Suppressor macrophage treated with lipopolysaccharide for 1 hour (primary cell): ENCODE data around the gene BUB1.
A peak's percentile ranks its signal among the peaks of the same experiment; 100 is the strongest.
"Not testable (repeated sequence)": the region's sequence is repeated elsewhere in the genome, so short reads cannot be mapped to it uniquely, and the experiment has no call there.

Experiments used
- DNase-seq, 3 donors: peaks; one replicate each; pipeline ENCODE4 v3.0.0-alpha.2; 2020 to 2022

The BUB1 gene

DNA sequence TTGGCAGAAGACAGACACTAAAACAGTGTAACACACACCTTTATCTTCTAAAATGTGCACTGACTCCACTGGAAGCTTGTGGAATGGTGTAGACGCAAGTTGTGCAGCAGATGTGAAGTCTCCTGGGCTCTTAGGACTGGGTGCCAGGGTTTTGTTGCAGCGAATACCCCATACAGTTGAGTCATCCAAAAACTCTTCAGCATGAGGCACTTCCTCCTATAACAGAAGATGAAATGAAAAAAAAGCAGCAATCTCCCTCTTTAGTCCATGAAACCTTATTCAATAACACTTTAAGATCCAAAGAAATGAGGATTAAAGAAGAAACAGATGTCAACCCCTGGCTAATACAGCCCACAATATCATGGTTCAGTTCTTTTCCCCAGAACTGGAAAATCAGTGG lies 22.2 kb downstream of the BUB1 start:
- peak in 1 of 3 donors; percentile 14 for DNase-seq

DNA sequence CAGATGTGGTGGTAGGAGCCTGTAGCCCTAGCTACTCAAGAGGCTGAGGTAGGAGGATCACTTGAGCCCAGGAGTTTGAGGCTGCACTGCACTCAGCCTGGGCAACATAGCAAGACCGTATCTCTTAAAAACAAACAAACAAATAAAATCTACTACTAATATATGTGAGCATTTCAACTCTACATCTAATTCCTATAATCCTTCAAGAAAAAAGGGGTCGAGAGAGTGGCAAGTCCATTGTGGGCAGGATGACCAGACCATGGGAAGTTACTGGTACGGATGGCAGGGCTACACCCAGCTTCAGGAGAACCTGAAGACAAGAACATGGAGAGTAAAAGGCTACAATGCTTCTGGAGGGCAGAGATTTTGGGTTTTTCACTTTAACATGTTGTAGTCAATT lies 24.0 kb downstream of the BUB1 start:
- no peak for DNase-seq

DNA sequence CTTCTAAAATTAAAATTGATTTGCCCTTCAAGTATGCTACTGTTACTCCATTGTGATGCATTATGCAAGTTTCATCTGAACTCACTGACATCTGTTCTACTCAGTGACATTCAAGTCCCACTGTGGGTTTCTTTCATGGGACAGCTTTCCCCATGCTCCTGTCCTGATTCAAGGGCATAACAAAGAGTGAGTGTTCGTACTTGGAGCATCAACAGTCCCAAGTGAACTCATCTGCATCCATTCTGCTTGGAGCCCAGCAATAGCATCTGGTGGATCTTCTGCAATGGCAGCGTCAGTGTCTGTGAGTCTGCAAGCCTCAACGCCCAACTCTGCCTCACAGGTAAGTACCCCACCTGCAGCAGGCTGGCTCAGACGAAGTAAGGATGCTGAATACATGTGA lies 27.5 kb downstream of the BUB1 start:
- no peak for DNase-seq

DNA sequence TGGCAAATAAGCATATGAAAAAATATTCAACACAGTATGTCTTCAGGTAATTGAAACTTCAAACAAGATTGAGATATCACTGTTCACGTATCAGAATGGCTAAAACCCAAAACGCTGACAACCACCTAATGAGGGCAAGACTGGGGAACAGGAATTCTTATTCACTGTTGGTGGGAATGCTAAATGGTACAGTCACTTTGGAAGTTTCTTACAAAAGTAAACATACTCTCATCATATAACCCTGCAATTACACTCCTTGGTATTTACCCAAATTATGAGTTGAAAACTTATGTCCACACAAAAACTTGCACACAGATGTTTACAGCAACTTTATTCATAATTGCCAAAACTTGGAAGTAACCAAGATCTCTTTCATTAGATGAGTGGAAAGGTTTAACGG lies 30.1 kb downstream of the BUB1 start:
- DNase-seq = no peak

DNA sequence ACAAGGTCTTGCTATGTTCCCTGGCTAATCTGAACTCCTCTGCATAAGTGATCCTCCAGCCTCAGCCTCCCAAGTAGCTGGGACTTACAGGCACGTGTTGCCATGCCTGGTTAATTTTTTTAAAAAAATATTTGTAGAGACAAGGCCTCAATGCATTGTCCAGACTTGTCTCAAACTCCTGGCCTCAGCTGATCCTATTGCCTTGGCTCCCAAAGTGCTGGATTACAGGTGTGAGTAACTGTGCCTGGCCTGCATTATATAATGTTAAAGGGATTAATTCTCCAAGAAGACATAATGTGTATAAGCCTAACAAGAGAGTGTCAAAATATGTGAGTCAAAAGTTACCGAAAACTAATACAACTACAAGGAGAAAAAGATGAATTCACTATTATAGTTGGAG lies 32.2 kb downstream of the BUB1 start:
- no peak for DNase-seq

DNA sequence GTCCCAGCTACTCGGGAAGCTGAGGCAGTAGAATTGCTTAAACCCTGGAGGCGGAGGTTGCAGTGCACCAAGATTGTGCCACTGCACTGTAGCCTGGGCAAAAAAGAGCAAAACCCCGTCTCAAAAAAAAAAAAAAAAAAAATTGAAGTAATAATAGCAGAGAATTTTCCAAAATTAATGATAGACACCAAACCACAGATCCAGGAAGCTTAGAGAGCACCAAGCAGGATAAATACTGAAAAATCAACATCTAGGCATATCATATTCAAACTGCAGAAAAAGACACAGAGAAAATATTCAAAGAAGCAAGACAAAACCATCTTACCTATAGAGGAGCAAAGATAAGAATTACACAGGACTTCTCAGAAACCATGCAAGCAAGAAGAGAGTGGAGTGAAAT lies 33.5 kb downstream of the BUB1 start:
- DNase-seq = no peak

DNA sequence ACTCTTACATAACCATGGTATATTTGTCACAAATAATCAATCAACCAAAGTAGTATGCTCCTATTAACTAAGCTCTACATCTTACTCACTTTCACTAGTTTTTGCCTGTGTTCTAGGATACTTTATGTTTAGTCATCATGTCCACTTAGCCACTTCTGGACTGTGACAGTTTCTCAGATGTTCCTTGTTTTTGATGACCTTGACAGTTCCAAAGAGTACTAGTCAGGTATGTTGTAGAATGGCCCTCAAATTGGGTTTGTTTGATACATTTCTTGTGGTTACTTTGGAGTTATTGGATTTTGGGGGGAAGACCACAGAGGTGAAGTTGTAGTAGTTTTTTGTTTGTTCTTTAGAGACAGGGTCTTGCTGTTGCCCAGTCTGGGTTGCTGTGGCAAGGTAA lies 35.5 kb downstream of the BUB1 start:
- no peak for DNase-seq

DNA sequence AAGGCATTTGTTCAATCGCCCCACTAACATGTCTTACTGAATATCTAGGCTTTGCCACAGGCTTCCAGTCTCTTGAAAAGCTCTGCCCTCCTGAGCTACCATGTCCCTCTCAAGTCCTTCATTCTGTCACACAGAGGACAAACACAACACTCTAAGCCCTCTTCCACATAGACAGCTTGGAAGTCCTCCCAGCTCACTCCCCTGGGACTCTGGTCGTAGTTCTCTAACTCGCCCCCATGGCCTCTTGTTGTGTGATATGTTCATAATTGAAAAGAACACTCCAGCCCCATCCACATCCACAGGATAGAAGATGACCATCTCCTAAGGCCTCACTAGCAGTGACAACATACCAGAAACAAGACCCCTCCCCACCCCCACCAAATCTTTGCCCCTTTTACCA lies 37.9 kb downstream of the BUB1 start:
- DNase-seq = no peak

DNA sequence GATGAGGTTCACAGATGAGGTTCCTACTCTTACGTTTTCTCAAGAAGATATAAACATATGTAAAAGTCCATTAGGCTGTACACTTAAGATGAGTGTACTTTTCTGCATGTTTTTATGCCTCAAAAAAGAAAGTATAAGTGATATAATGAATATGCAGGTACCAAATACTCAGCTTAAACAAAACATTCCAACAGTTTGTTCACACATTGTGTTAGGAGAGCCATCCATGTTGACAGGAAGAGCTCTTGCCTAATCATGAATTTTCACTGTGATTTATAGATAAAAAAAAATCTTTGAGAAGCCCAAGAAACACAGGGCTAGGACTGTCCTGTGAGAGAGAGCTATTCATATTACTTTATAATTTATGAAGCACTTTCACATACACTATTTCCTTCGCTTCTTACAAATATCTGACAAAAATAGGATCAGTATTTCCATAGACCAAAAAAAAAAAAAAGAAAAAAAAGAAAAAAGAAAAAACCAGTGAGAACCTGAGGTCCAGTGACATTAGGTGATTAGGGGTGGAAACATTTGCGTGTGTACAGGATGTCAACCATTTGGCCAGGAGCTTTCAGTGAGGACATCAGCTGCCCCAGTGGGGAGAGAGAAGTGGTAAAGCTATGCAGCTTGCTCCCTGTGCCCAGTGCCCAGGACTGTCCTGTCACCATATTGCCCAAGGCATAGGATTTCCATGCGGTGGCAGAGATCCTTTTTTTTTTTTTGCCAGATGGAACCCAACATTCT lies 38.7 kb downstream of the BUB1 start:
- DNase-seq = no peak

DNA sequence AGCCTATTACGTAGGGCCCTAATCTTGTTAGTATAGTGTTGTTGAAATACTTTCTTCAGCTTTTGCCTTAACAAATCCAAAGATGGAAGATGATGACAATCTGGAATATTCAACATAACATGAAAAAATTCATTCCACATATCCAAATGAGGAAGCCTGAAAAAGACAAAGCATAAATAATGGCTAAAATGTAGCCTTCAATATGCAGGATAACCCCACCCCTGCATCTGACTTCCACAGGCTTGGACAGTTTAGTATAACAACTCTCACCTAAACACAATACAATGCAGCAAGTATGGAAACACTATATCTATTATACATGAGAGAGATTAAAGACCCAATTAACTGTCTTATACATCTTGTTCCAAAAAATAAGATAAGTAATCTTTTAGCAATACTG lies 39.9 kb downstream of the BUB1 start:
- DNase-seq = no peak

DNA sequence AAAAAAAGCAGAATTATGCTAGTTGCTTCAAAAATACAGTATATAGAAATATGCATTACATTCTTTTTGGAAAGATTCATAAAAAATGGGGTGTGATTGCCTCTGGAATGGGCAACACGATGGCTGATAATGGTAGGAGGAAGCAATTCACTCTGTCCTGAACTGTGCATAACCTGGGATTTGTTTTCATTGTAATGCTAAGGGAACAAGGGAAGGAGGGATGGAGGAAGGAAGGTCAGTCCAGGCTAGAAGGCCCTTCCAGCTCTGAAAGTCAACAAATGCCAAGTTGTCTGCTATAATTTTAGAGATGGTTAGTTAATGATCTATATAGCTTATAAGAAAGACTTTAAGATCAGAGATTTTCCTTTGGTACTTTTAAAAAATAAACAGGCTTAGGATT lies 40.8 kb downstream of the BUB1 start:
- DNase-seq = no peak

DNA sequence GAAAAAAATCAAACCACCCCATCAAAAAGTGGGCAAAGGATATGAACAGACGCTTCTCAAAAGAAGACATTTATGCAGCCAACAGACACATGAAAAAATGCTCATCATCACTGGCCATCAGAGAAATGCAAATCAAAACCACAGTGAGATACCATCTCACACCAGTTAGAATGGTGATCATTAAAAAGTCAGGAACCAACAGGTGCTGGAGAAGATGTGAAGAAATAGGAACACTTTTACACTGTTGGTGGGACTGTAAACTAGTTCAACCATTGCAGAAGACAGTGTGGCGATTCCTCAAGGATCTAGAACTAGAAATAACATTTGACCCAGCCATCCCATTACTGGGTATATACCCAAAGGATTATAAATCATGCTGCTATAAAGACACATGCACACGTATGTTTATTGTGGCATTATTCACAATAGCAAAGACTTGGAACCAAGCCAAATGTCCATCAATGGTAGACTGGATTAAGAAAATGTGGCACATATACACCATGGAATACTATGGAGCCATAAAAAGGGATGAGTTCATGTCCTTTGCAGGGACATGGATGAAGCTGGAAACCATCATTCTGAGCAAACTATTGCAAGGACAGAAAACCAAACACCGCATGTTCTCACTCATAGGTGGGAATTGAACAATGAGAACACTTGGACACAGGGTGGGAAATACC lies 41.8 kb downstream of the BUB1 start:
- not testable (repeated sequence) for DNase-seq

DNA sequence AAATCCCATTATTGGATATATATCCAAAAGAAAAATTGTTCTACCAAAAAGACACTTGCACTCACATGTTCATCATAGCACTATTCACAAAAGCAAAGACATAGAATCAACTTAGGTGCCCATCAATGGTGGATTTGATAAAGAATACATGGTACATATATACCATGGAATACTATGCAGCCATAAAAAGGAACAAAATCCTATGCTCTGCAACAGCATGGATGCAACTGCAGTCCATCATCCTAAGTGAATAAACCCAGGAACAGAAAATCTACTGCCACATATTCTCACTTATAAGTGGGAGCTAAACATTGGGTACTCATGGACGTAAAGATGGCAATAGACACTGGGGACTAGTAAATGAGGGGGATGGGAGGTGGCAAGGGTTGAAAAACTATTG lies 50.5 kb downstream of the BUB1 start:
- DNase-seq = not testable (repeated sequence)

DNA sequence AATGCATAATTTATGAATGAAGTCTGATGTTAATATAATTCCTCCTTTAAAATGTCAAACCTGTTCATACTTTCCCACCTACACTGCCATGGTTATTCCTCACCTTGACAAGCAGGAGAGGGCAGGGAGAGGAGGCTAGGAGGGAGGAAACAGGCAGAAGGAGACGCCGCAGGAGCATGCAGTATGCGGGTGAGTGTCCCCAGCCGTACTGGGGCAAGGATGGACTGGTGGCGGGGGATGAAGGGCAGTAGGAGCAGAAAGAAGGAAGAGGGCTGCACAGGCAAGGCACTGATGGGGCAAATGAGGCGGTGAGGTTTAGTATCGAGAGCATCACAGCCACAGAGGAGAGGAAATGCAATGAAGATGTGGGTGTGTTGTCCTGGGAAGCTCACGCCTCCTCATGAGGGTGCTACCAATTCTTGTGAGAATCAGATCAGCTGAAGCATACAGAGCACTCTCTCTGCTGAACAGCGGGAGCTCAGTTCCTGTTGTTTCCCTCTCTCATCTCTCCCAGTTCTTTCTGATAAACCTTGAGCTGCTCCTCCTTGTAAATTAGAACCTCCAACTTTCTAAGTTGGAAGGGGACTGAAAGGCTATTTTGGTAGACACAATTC lies 58.4 kb downstream of the BUB1 start:
- DNase-seq = not testable (repeated sequence)

DNA sequence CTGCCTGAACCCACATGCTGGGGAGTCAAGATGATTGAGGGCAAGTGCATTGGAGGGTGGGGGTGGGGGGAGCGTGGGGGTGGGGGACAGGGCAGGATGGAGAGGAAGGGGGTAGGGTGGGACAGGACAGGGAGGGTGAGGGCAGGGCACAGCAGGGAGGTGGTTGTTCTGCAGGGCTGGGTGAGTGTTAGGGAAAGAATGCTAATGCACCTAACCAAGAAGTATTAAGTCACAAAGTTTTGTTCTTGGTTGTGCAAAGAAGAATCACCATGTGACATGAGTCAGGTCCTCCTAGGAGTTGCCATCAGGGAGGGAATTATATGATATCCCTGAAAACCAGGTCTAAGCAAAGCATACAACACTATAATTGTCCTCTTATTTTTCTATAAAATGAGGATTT lies 63.9 kb downstream of the BUB1 start:
- not testable (repeated sequence) for DNase-seq

DNA sequence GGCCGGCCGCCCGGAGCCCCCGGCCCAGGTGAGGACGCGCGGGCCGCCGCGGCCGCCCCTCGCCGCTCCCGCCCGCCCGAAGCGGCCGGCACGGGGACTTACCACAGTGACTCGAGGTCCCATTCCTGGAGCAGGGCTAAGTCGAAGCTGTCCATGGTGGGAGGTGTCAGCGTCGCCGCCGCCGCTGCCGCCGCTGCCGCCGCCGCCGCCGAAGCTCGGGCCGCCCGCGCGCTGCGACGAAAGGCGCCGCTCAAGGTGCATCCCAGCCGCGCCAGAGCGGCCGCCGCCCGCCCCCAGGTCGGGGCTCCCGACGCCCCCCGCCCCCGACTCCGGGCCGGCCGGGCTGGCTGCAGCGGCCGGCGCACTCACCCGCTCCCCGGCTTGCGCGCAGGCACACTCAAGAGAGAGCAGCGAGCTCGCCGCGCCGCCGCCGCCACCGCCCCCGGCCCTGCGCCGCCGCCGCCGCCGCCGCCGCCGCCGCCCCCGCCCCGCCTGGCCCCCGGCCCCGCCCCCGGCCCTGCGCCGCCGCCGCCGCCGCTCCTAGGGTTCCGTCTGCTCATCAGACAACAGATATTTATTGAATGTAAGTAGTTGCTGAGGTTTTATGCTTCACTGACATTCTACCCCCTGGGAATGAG lies 67.1 kb downstream of the BUB1 start:
- peak in 2 of 3 donors; percentile 3 to 22 for DNase-seq

DNA sequence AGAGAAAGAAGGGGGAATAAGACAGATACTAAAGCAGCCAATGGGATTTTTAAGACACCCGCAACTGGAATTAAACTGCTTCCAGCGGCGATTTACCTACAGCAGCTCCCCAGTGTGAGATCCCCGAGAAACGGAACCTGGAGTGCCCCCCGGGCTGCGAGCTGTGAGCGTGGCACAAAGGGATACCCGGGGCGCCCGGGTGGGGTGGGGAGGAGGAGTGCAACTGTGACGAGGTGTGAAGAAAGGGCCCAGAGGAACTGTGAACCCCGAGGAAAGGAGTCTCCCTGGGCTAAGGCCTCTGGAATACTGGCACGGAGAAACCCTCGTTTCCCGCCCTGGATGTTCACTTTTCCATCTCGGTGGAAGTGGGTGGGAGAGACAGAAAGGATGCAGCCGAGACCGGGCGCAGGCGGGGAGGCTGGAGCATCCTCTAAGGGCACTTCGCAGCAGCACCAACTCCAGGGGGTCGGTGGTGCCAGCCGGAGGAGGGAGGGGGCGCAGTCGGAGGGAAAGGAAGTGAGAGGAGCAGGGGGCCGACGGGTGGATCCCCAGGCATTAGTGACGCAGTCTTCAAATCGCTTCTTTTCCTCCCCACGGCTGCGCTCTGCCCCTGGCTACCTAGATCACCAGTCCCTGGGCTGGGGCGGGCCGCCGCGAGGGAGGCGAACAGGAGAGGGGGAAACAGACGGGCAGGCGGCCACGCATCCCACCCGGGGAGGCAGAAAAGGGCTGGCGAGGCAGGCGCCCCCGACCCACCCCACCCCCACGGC lies 67.8 kb downstream of the BUB1 start:
- DNase-seq = not testable (repeated sequence)

DNA sequence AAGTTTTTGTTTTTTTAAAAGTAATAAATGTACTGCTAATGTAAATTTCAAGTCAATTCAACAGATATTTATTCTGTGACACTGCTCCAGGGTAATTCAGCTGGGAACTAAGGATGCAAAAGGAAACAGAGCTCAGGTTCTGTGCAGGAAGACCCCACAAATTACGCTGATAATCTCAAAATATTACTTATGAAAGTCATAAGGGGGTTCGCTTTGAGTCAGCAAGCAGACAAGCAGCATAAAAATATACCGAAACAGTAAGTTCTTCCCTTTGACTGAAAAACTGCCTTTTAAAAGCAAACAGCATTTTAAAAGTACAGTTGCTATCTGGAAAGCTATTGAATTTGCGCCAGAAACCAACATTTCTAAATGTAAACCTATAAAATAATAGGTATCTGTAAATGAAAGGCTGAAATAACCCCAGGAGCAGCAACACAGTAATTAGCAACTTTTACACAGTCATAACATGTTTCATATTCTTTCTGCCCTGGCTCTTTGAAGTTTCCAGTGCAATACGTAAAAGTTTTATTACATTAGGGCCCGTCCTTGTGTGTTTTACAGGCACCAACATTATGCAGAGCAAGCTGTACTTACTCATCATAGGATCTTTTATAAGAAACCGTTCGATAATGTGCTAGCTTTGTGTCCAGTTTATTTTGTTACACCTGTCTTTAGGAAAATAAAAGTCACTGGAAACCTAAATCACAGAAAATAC lies 68.9 kb downstream of the BUB1 start:
- DNase-seq = not testable (repeated sequence)

DNA sequence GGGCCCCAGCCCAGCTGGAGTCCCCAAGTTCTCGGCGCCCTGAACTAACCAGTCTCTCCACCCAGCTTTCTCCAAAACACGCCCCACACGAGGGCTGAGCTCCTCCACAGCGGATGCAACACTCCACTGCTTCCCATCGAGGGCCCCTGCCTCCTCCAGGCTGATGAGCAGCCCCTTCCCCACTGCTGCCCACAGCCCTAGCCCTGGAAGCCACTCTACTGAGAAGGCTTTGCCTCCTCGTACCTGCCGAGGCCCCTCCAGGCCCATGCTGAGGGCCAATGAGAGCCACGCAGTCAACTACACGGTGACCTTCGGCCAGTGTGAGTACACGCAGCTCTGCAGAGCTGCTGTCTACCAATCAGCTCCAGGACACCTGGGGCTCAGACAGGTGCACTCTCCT lies 72.8 kb downstream of the BUB1 start:
- not testable (repeated sequence) for DNase-seq

DNA sequence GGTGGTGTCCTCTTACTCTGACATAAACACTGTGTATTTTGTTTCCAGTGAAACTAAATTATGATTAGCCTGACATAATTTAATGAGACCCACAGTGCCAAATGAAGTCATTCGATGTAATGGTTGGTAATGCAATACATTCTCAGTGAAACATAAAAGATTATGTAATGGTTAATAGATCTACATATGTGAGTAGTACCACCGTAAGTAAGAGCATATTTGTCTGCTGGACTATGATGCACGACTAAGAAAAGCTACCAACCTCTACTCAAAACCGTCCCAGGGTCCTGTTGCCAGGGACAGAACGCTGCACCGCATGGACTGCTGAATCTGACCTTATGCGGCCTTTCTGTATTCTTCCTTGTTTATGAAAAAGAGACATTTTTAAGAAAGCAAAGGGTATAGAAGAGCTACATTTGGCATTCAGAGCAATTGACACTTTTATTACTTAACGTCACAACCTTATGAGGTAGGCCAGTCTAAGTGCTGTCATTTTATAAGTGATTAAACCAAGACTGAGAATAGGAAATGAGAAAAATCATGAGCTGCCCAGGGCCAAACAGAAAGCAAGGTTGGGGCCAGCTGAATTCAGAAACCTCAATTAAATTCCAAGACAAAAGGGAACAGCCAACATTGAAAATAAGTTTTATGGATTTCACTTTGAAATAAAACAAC lies 73.8 kb downstream of the BUB1 start:
- not testable (repeated sequence) for DNase-seq

DNA sequence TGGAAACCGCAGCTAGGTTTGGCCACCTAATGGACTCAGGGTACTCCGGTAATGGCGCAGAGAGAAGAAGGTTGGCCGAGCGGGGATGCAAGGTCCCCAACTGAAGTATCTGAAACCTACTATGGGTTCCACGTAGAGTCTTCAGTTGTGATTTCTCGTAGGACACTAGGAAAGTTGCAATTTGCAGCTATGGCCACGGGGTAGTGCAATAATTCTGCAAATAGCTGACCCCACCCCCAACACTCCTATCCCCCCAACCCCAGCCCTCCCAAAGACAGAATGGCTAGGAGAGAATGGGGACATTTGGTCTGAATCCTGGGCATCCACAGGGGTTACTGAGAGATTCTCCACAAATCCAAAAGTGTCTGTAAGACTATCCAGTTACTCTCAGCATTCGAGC lies 75.7 kb downstream of the BUB1 start:
- not testable (repeated sequence) for DNase-seq

DNA sequence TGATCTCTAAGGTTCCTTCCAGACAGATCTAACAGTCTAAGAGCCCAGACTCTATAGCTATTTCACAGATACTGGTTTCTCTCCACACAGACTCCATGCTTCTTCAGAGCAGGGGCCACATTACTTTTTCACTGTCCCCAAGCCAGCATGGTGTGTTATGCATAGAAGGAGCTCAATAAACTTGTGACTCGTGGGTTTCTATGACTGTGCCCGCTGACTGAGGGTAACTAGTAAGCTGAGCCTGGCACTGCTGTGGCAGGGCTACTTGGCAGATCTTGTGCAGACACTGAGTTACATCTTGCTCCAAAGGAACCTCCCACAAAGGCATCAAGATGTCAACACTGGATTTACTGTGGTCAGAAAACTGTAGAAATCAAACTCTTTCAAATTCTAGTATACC lies 85.9 kb downstream of the BUB1 start:
- not testable (repeated sequence) for DNase-seq
